Raji (cell line): ENCODE data around the gene FAM163B.

Experiments used
- POLR2A ChIP-seq: IDR thresholded peaks from 2 replicates; pipeline ENCODE4 v1.6.1; 2011; ENCODE audit warnings: low read depth, low read length, control low read depth; ENCODE audit not compliant: insufficient read depth

The FAM163B gene

GRCh38 chr9:133585481-133586351 is 23.5 kb downstream of the FAM163B start:
- no peak for TF ChIP-seq POLR2A

- TF ChIP-seq POLR2A: no peak
Measured at GRCh38 chr9:133584559-133585476, 24.4 kb downstream of the FAM163B start.

GRCh38 chr9:133584167-133584558 is 25.0 kb downstream of the FAM163B start:
- no peak for TF ChIP-seq POLR2A

GRCh38 chr9:133583586-133583985 is 25.6 kb downstream of the FAM163B start:
- no peak for TF ChIP-seq POLR2A

GRCh38 chr9:133583111-133583510 is 26.1 kb downstream of the FAM163B start:
- no peak for TF ChIP-seq POLR2A

- TF ChIP-seq POLR2A: no peak
Measured at GRCh38 chr9:133582501-133583045, 26.6 kb downstream of the FAM163B start.

- no peak for TF ChIP-seq POLR2A
Measured at GRCh38 chr9:133581513-133582343, 27.5 kb downstream of the FAM163B start.

GRCh38 chr9:133581011-133581410 is 28.2 kb downstream of the FAM163B start:
- TF ChIP-seq POLR2A: no peak

GRCh38 chr9:133580419-133580738 is 28.8 kb downstream of the FAM163B start:
- no peak for TF ChIP-seq POLR2A

GRCh38 chr9:133579601-133580418 is 29.4 kb downstream of the FAM163B start:
- no peak for TF ChIP-seq POLR2A

- TF ChIP-seq POLR2A: no peak
Measured at GRCh38 chr9:133578524-133579441, 30.4 kb downstream of the FAM163B start.

GRCh38 chr9:133577737-133578112 is 31.5 kb downstream of the FAM163B start:
- TF ChIP-seq POLR2A: no peak
